NCI-H2196 treated with DMSO at 0.1 percent for 48 hours (cell line): ENCODE results near the gene SNRNP200.
A peak's percentile ranks its signal among the peaks of the same experiment; 100 is the strongest.

Experiments used
- DNase-seq: peaks from one replicate; lab custom pipeline; 2025; ENCODE audit not compliant: unreplicated experiment; lab: John Stamatoyannopoulos, UW

The SNRNP200 gene

DNA sequence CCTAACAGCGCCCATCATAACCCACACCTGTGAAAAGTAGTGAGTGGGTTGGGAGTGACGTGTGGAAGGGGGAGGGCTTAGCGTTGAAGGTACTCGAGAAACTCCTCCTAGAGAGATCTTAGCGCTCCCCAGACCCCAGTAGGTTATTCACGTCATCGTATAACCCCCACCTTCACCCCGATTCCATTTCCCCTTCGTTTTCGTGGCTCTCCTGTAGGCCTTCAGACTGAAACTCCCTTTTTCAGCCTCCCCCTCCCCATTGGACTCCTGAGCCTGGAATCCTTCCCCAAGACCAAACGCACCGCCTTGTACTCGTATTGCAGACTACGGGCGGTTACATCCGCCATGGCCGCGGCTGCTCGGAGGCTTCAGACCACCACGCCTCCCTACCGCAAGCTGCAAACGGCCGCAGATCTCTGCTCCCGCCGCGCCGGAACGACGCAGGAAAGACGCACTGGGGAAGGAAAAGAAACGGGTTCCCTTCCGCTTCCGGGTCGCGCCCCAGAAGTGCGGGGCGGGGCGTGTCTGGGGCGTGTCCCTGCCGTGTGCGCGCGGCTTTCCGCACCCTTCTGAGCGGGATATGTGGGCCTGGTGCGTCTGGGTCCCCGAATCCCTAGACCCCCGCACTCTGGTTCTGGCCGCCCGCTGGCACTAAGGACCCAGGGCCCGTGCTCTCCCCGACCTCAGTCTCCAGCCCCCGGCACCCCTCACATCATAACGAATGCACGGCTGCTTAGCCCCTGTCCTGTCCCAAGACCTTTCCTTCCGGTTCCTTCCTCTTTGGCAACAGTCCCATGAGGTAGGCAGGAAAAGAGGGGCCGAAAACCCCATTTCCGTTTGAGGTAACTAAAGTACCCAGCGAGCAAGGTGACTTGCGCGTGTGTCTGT is at the start of gene SNRNP200:
Gene SNRNP200 (minus strand): TSS at position 456 of the 888 bp plus-strand sequence. CDS start 109 bp downstream, at position 347.
- peak; percentile 85 for DNase-seq

DNA sequence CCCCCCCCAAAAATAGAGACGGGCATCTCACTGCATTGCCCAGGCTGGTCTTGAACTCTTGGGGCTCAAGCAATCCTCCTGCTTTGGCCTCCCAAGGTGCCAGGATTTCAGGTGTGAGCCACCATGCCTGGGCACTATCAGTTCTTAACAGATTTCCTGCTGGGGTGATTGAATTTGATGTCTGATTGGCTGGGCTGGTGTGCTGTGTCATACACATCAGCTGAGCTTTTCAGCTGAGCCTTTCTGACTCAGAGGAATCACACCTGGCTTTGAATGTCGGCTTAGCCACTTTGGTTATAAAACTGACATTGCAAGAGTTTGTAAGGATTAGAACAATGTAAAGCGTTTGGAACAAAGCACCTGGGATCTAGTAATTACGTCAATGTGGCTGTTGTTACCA is 49.1 kb upstream of the SNRNP200 start:
- no peak for DNase-seq

DNA sequence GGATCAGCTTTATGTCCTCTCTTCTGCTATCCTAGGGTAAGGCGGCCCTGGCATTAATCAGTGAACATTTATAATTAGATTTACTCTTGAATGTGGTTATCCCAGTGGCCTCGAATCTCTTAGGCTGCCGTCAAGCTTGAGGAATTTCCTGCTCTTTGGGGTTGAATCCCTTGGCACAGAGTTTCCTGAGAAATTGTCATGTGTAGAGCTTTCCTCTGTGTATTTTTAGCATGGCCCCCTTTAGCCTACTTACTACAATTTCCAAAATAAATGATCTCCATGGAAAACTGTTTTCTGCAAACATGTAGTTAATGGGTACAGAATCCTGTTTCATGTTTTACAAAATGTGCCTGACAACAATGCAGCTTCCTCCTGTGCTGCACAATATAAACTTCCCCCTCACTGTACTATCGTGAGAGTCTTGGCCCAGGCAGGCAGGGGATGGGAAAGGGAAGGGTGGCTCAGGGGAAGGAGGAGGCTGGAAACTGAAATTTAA is 48.3 kb upstream of the SNRNP200 start:
- DNase-seq: no peak

DNA sequence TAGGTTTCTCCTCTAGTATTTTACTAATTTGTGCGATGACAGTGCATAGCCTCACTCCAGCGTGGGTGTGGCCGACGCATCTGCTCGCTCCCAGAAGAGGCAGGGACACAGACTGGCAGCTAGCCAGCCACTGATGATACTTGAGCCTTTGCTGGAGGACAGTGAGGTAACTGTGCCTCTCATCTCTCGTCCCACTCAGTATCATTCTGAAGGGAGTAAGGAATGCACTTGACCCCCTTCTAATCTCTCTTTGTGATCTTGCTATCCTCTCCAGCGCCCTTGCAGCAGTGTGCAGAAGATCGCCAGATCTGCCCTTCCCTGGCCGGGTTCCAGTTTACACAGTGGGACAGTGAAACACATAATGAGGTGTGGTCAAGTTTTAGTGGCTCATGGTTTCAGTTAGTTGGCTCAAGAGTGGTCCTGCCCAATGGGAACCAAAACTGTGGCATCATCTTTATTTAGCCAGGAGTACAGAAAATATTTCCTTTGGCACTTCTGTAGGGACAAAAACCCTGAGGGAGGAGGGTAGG is 47.8 kb upstream of the SNRNP200 start:
- peak; percentile 79 for DNase-seq

DNA sequence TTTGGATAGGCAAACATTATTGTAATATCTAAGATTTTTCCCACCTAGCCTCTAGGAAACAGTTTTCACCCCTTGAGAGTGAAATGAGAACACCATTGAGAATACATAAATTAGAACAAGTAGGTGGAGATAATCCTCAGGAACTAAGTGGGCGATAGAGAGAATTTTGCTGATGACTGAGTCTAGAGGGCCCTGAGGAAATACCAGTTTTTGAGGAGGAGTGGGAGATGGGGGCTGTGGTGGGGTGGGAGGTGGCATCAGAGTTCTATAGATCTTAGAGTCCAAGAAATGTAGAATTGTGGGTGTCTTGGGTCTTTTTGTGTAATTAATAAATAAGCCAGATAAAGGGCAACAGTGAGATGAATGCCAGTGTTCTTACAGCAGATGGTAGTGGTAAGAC is 42.0 kb upstream of the SNRNP200 start:
- no peak for DNase-seq

DNA sequence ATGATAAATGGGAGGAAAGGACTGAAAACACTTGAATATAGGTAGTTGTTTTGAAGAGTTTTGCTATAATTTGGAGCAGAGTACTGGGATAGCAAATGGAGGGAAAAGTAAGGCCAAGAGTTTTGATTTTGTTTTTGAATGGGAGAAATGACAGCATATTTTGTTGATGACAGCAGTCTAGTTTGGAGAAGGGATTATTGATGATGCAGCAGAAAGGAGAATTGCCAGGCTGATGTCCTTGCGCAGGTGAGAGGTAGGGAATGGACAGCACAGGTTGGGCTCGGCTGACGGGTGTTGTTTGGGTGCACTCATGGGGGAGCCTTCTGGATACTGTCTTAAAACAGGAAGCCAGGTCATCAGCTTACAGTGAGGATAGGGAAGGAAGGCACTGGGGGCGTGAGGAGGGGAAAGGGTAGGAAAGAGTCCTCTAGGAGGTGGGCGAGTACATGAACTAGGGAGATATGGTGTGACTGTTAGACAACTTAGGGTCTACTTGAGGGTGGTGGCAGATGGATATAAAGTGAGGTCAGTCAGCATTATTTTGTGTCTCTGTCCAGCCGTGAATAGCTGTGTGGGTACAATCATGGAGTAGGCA is 40.6 kb upstream of the SNRNP200 start:
- no peak for DNase-seq

DNA sequence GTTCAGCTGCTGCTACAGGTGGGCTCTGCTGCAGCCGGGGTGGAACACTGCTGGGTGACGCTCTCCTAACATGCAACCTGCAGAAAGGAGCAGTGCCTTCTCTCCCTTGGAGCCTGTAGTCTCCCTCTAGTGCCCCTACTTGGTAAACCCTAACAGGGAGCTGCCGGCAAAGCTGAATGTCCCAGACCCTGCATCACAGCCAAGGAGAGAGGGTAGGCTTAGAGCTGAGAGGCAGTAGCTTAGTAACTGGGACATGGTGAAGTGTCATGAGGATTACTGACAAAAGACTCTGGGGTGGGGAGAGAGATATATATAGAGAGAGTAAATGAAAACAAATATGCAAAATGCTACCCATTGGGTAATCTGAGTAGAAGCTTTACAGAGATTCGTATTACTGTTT is 40.1 kb upstream of the SNRNP200 start:
- no peak for DNase-seq

DNA sequence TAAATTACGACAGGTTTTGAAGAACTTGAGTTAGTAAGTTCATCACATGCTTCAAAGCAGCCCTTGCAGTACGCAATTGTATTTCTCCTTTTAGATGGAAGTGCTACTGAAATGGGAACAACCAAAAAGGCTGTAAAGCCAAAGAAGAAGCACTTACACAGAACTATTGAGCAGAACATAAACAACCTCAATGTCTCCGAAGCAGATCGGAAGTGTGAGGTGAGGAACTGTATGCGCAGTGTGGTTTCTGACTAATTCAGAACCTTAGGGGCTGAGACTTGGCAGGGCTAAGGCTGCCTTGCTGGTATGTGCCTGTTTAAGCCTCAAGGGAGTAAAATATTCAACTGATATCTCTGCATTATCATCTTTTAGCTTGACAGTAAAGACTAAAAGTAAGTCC is 38.7 kb upstream of the SNRNP200 start:
- DNase-seq: no peak

DNA sequence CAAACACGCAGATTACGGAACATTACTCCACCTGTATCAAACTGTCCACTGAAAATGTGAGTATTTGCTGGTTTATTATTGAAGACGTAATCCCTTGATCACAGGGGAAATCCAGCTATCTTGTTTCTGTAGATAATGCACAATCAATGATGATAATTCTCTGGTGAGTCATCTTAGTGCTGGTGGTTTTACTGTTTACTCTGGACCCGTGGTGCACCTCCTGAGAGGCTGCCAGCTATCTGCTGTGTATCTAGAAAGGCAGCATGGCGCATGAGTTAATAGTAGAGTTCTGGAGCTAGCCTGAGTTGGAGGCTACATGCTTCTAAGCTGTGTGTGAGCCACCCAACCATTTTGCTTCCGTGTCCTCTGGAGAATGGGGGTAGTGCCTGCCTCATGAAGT is 36.7 kb upstream of the SNRNP200 start:
- peak; percentile 22 for DNase-seq

DNA sequence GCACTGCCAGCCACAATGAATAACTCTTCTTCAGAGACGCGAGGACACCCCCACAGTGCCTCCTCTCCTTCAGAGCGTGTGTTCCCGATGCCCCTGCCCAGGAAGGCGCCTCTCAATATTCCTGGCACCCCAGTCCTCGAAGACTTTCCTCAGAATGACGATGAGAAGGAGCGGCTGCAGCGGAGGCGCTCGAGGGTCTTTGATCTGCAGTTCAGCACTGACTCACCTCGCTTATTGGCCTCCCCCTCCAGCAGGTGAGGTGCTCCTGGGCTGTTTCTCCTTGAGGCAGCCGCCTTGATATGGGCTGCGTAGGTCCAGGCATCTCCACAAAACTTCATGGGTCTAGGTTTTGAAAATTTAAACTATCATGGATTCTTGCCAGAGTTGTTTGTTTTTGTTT is 36.3 kb upstream of the SNRNP200 start:
- DNase-seq: no peak

DNA sequence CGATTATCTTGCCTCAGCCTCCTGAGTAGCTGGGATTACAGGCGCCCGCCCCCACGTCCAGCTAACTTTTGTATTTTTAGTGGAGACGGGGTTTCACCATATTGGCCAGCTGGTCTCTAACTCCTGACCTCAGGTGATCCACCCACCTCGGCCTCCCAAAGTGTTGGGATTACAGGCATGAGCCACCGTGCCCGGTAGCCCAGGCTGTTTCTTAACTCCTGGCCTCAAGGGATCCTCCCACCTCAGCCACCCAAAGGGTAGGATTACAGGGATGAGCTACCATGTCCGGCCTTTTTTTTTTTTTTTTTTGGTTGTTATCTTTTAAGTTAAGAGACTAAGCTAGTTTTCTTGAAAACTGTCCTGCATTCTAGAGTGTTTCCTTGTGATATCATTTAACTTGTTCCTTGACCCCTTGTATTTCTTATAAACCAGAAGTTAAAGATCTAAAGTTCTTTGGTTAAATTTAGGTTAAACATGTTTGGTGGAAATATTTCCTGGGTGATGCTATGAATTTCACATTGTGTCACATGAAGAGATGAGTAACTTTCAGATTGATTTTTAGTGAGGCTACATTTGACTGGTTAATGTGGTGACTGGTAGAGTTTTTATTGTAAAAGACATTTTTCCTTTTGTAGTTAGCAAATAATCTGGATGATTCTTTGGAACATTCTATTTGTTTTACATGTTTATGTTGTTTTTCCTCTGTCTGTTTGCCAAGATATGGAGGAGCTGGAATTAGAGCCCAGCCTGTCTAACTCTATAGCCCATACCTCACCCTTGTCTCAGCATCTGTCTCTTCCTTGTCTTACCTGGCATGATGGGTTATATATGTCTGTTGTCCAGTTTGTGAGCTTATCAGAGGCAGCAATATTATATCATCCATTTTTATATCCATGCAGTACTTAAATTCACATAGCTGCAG is 35.4 kb upstream of the SNRNP200 start:
- DNase-seq: no peak

DNA sequence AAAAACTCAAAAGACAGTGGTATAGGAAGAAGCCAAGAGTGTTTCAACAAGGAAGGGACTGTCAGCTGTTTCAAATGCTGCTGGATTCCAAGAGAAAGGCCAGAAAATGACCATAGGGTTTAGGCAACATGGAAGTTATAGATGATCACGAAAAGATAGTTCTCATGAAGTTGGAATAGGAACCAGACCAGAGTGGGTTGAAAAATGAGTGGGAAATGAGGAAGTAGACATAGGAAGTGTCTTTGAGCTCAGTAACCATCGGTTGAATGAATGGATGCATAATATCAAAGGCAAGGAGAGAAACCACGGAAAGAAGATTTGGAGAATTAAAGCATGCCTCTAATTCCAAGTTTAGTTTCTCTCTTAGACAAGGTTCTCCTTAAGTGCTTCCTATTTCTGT is 31.5 kb upstream of the SNRNP200 start:
- no peak for DNase-seq

DNA sequence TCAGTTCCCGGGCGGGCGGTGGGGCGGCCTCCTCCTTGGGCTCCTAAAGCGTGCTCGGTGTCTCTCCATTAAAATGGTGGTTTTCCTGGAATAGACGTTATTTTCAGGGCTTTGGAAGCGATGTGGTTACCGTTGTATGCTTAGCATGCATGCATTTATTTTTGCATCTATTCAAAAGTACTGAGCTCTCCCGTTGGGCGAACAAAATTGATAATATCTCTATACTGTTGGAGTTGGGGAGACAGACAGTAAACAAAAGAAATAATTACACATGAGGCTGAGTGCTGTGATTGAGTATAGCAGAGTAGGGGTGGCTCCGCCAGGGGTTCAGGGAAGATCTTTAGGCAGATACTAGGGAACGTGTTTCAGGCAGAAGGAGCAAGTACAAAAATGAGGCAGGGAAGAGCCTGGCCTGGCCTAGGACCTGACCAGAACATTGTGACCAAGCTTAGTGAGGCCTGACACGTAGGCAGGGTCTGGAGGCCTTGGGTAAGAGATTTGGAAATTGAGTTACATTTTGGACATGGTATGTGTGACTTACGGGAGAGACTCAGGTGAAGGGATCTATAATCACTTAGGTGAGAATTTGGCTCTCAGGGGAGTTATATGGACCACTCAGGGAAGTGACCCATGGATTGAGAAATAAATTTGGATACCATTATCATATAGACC is 30.9 kb upstream of the SNRNP200 start:
- DNase-seq: no peak

DNA sequence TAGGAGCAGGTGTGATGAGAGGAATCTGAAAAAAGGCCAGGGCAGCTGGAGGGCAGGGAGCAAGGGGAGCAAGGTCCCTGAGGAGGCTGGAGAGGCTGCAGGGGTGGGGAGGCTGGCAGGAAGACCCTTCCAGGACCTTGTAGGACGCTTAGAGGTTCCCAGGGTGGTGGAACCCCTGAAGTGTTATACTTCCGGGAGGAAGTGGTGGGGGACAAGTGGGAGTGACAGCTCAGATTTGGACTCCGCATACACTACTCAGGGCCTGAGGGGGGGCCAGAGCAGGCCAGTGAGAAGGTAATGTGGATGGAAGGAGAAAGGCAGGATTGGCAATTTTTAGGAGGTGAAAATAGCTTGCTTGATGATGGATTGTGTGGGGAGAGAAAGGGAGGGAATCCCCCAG is 28.4 kb upstream of the SNRNP200 start:
- no peak for DNase-seq

DNA sequence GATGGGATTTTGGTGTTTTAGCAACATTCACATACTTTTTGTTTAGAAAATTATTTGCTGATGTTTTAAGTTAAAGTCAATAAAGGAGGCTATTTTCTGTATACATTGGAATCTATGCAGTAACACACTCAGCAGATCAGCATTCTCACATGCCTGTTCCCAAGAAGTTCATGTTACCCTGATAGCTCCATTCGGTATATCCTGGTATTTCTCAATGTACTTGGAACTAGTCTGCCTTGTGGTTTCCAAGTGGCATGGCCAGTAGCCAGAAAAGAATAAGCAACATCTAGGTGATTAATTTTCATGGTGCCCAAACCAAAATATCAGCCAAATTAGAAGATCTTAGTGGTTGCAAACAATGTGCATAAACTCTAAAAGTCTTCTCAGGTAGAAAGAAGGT is 25.1 kb upstream of the SNRNP200 start:
- DNase-seq: peak; percentile 25

DNA sequence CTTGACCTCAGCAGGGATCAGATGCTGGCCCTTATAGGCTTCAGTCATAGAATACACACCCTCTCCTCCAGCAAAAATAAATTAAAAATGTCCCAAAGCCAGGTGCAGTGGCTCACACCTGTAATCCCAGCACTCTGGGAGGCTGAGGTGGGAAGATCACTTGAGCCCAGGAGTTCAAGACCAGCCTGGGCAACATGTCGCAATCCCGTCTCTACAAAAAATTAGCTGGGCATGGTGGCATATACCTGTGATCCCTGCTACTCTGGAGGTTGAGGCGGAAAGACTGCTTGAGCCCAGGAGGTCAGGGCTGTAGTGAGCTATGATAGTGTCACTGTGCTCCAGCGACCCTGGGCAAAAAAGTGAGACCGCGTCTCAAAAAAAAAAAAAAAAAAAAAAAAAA is 24.5 kb upstream of the SNRNP200 start:
- DNase-seq: no peak

DNA sequence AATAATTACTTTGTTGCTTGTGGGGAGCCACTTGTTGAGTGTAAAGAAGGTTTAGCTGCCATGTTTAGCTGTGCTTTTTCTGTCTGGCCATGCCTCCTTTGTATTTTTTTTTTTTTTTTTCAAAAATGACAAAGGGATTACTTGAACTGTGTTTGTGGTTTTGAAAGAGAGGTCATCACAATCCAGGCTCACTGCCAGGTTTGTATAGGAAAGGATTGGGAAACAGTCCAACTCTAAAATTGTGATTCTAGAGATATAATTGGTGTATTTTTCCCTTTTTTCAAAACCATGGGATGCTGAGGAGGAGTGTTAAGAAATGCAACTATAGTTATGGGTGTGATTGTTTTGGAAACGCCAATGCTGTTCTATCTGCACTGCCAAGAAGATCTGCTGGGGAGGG is 24.1 kb upstream of the SNRNP200 start:
- DNase-seq: peak; percentile 60

DNA sequence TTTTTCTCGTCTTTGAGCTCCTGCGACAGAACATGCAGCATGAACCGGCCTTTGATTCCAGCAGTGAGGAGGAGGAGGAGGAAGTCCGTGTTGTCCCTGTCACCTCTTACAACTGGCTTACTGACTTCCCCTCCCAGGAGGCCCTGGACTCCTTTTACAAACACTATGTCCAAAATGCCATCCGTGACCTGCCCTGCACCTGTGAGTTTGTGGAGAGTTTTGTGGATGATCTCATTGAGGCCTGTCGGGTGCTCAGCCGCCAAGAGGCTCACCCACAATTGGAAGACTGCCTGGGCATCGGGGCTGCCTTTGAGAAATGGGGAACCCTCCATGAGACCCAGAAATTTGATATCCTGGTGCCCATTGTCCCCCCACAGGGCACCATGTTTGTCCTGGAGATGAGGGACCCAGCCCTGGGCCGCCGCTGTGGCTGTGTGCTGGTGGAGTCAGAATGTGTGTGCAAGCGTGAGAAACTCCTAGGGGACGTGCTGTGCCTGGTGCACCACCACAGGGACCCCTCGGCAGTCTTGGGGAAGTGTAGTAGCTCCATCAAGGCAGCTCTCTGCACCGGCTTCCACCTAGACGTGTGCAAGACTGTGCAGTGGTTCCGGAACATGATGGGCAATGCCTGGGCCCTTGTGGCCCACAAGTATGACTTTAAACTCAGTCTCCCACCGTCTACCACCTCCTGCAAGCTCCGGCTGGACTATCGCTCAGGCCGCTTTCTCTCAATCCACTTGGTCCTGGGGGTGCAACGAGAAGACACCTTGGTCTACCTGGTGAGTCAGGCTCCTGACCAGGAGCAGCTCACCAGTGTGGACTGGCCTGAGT is 21.9 kb upstream of the SNRNP200 start:
- no peak for DNase-seq

DNA sequence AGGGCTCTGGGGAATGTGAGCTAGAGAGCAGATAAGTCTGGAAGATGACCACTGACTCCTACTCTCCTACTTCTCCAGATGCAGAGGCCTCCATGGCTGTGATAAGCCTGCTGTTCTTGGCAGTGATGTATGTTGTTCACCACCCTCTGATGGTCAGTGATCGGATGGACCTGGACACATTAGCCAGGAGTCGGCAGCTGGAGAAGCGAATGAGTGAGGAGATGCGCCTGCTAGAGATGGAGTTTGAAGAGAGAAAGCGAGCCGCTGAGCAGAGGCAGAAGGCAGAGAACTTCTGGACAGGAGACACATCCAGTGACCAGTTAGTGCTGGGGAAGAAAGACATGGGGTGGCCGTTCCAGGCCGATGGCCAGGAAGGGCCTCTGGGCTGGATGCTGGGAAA is 21.2 kb upstream of the SNRNP200 start:
- DNase-seq: no peak

DNA sequence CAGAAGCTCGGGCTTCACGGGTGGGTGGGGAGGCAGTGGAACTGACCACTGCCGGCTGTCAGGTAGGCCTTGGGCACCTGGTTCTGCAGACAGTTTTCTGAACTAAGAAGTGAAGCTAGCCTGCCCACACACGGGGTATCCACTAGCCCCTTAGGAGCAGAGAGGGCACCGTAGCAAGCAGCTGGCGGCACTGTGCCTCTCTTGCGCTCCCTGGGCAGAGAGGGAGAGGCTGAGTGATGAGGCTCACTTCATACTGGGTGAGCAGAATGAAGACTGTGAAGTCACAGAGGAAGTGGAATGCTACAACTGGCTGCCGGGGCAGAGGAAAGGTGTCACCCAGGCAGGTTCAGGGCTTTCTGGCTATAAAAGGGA is 20.5 kb upstream of the SNRNP200 start:
- no peak for DNase-seq
